Epithelial cell of proximal tubule (primary cell): ENCODE measurements around the gene FBXO7. TPM values are rescaled to one million over a fixed set of nuclear protein-coding genes. Genes with fewer than 3 reads are reported as not detected.

Experiments used
- DNase-seq: peaks from one replicate; pipeline ENCODE4 v3.0.0-alpha.2; 2011; ENCODE audit warnings: low read depth
- H3K4me3 ChIP-seq: 2 replicates; pipeline ENCODE4 v1.5.1; 2011; ENCODE audit warnings: low read depth, mild to moderate bottlenecking, low read length
- CTCF ChIP-seq: conservative IDR thresholded peaks from 2 replicates; pipeline ENCODE4 v1.5.1; 2012; ENCODE audit warnings: low read depth, mild to moderate bottlenecking, low read length
- total RNA-seq: library from RNA; depleted of rRNA; stranded (reverse); fragments of >200 nt; gene quantifications from 2 replicates; pipeline ENCODE4 v1.2.3, GENCODE V29; 2015

Gene FBXO7
- total RNA-seq, 1 donor from 2014 or later = 89.7 TPM

GRCh38 chr22:32528984-32529982, 54.7 kb downstream of the FBXO7 start:
- no peak overlapping the region for H3K4me3 ChIP-seq
- peak; percentile 13 for DNase-seq
- TF ChIP-seq CTCF = peak; percentile 89

- TF ChIP-seq CTCF = no peak
- DNase-seq = no peak
- H3K4me3 ChIP-seq = no peak overlapping the region
These were observed 56.6 kb downstream of the FBXO7 start for GRCh38 chr22:32531228-32531627.

DNA sequence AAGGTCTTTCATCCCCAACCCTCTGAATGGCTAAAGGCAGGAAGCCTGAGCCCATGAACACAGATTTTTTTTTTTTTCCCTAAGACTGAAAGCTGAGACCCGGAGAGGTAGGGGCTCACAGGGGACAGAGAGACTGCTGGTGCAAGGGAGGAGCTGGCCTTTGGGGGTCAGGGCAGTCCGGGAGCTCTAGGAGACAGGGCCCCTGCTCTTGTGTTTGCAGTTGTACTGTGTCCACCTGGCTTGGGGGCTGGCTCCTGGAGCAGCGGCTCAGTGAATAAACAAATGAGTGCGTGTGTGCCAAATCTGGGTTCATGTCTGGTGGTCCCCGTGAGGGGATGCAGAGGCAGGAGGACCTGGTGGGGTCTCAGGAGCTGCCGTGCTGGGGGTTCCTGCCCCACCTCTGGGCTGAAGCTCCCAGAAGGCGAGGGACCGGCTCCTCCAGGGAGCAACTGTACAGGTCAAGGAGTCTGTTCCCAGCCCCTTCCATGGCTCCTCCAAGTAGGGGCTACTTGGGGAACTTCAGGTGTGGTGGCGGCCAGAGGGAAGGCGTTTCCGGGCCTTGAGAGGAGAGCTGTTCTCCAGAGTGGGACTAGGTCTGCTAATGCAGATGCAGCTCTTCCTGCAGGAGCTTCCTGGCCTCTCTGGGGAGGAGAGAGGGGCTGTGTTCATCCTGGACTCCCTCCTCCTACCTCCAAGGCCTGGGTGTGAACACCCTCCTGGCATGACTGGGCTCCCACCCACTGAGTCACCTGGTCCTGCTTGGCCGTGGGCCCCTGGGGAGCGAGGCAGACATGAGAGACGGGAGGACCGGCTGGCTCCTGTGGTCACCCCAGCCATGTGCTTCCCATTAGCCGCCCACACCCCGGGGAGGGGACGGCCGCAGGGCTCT, 57.6 kb downstream of the FBXO7 start:
- no peak for TF ChIP-seq CTCF
- no peak for DNase-seq
- no peak overlapping the region for H3K4me3 ChIP-seq

- DNase-seq = no peak
- TF ChIP-seq CTCF = no peak
- no peak overlapping the region for H3K4me3 ChIP-seq
These were observed 58.2 kb downstream of the FBXO7 start for GRCh38 chr22:32532820-32533128.

DNA sequence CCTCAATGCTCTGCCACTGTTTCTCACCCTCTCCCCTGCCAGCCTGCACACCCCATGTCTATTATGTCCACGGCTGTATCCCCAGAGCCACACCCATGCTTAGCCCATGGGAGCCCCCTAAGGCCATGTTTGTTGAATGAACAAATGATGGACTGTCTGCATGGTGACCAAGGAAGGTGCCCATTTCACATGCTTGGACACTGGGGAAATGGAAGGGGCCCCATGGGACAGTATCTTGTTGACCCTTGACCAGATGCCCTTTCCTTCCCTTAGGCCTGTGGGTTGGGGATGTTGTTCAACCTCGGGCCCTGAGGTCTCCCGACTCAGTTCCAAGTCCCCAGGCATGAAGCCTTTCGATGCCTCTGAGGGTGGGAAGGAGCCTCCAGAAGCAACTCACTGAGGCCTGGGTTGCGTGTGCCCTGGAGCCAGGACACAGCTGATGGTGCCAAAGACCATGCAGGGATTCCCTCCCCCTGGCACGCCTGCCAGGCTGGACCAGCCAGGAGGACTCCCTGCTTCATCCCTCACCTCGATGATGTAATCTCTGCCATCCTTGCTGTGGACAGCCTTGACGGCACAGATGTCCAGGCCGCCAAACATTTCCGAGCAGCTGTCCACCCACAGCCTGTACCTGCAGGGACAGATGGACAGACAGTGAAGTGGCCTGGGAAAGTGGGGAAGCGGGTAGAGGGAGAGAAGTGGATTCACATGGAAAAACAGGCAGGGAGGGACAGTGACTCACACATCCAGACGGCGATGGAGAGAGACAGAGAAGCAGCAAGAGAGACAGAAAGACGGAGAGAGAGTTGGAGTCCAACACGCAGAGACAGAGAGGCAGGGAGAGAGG, 58.9 kb downstream of the FBXO7 start:
- no peak overlapping the region for H3K4me3 ChIP-seq
- DNase-seq = no peak
- no peak for TF ChIP-seq CTCF
